Astrocyte (in vitro differentiated cells and primary cell): ENCODE results near the gene ZNF619.

Experiments used
- EZH2 ChIP-seq: IDR thresholded peaks from 2 replicates; pipeline ENCODE4 v1.6.1; 2012; ENCODE audit warnings: mild to moderate bottlenecking, low read length, inconsistent platforms; ENCODE audit not compliant: insufficient read depth
- TF ChIP-seq, protein P1 (sequence below): IDR thresholded peaks from 2 replicates; pipeline ENCODE4 v1.5.1; 2011; ENCODE audit warnings: low read depth, mild to moderate bottlenecking, inconsistent platforms, low read length, moderate library complexity; ENCODE audit not compliant: insufficient read depth

GRCh38 chr3:40477666-40478065, 744 bp downstream of the ZNF619 start:
- TF ChIP-seq, protein P1, sequence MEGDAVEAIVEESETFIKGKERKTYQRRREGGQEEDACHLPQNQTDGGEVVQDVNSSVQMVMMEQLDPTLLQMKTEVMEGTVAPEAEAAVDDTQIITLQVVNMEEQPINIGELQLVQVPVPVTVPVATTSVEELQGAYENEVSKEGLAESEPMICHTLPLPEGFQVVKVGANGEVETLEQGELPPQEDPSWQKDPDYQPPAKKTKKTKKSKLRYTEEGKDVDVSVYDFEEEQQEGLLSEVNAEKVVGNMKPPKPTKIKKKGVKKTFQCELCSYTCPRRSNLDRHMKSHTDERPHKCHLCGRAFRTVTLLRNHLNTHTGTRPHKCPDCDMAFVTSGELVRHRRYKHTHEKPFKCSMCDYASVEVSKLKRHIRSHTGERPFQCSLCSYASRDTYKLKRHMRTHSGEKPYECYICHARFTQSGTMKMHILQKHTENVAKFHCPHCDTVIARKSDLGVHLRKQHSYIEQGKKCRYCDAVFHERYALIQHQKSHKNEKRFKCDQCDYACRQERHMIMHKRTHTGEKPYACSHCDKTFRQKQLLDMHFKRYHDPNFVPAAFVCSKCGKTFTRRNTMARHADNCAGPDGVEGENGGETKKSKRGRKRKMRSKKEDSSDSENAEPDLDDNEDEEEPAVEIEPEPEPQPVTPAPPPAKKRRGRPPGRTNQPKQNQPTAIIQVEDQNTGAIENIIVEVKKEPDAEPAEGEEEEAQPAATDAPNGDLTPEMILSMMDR = no peak
- TF ChIP-seq EZH2 = no peak
